Measurements from ENCODE around the gene DLG2. TPM values are rescaled to one million over a fixed set of nuclear protein-coding genes. Genes with fewer than 3 reads are reported as not detected.

Gene DLG2
- total RNA-seq, 1 donor from 2014 or later = 7.2 TPM

- DNase-seq = no peak
- H3K27ac ChIP-seq = no peak overlapping the region
- intact Hi-C loops (cut with DNase I) = no loop called here
- H3K4me3 ChIP-seq = no peak overlapping the region
- H3K27me3 ChIP-seq (ENCODE audit: low read depth) = no peaks in the 10 kb centered on the region
- H3K4me1 ChIP-seq = no peaks in the 10 kb centered on the region
- no peaks in the 10 kb centered on the region for H3K9me3 ChIP-seq
- no peak for TF ChIP-seq CTCF (IDR thresholded peaks at IDR 0.05)
- no peaks in the 10 kb centered on the region for H3K36me3 ChIP-seq
- no peak for ATAC-seq
Measured at GRCh38 chr11:83642500-83642899, 1984.6 kb downstream of the DLG2 start.

GRCh38 chr11:83641511-83641910 is 1985.6 kb downstream of the DLG2 start:
- DNase-seq (no peak), ATAC-seq (peak; percentile 64 to 74)
- H3K4me3 ChIP-seq = no peak overlapping the region
- H3K4me1 ChIP-seq = no peaks in the 10 kb centered on the region
- no peak for TF ChIP-seq CTCF (IDR thresholded peaks at IDR 0.05)
- H3K27me3 ChIP-seq (ENCODE audit: low read depth) = no peaks in the 10 kb centered on the region
- no peaks in the 10 kb centered on the region for H3K9me3 ChIP-seq
- no peaks in the 10 kb centered on the region for H3K36me3 ChIP-seq
- intact Hi-C loops (cut with DNase I) = no loop called here
- no peak overlapping the region for H3K27ac ChIP-seq

- H3K4me1 ChIP-seq = no peaks in the 10 kb centered on the region
- no peak for TF ChIP-seq CTCF (IDR thresholded peaks at IDR 0.05)
- H3K36me3 ChIP-seq = no peaks in the 10 kb centered on the region
- H3K9me3 ChIP-seq = no peaks in the 10 kb centered on the region
- H3K27ac ChIP-seq = no peak overlapping the region
- no peak for DNase-seq
- intact Hi-C loops (cut with DNase I) = no loop called here
- no peak overlapping the region for H3K4me3 ChIP-seq
- ATAC-seq = no peak
- H3K27me3 ChIP-seq (ENCODE audit: low read depth) = no peaks in the 10 kb centered on the region
Measured at GRCh38 chr11:83639995-83640758, 1987.0 kb downstream of the DLG2 start.

- Histone ChIP-seq H3K36me3 (no peaks in the 10 kb centered on the region), H3K27me3 (ENCODE audit: low read depth) (no peaks in the 10 kb centered on the region), H3K4me1 (no peaks in the 10 kb centered on the region), H3K4me3 (no peak overlapping the region), H3K27ac (no peak overlapping the region), H3K9me3 (no peaks in the 10 kb centered on the region)
- no peak for ATAC-seq
- TF ChIP-seq CTCF (IDR thresholded peaks at IDR 0.05) = no peak
- DNase-seq = no peak
- intact Hi-C loops (cut with DNase I) = no loop called here
Measured at GRCh38 chr11:83635166-83635565, 1992.0 kb downstream of the DLG2 start.

GRCh38 chr11:83630211-83630610 is 1996.9 kb downstream of the DLG2 start:
- ATAC-seq = no peak
- intact Hi-C loops (cut with DNase I) = no loop called here
- DNase-seq = no peak
- H3K4me1 ChIP-seq = no peaks in the 10 kb centered on the region
- no peak overlapping the region for H3K4me3 ChIP-seq
- no peaks in the 10 kb centered on the region for H3K27me3 ChIP-seq (ENCODE audit: low read depth)
- no peaks in the 10 kb centered on the region for H3K36me3 ChIP-seq
- TF ChIP-seq CTCF (IDR thresholded peaks at IDR 0.05) = no peak
- H3K9me3 ChIP-seq = no peaks in the 10 kb centered on the region
- H3K27ac ChIP-seq = no peak overlapping the region
